ENCODE data around the gene MAPKAPK2. TPM values are rescaled to one million over a fixed set of nuclear protein-coding genes. Genes with fewer than 3 reads are reported as not detected.

Gene MAPKAPK2
- total RNA-seq, 1 donor from 2014 or later, result 35.3 TPM

- no peak for TF ChIP-seq CTCF (IDR thresholded peaks at IDR 0.05)
- intact Hi-C loops (cut with DNase I), result no loop called here
- H3K9me3 ChIP-seq, result no peaks in the 10 kb centered on the region
- DNase-seq (ENCODE audit: low spot score in 2 of 2), result no peak
- H3K27me3 ChIP-seq, result no peaks in the 10 kb centered on the region
- peaks cover 8 to 18% of the 10 kb centered on the region in 2 donors for H3K36me3 ChIP-seq
- H3K4me1 ChIP-seq, result no peaks in the 10 kb centered on the region
- H3K27ac ChIP-seq, result no peak overlapping the region
- no peak overlapping the region for H3K4me3 ChIP-seq
These were observed 41.5 kb upstream of the MAPKAPK2 start for GRCh38 chr1:206643118-206643698.

- Histone ChIP-seq H3K4me3 (no peak overlapping the region), H3K27me3 (no peaks in the 10 kb centered on the region), H3K27ac (no peak overlapping the region), H3K9me3 (no peaks in the 10 kb centered on the region), H3K36me3 (peaks cover 8 to 21% of the 10 kb centered on the region in 2 donors), H3K4me1 (no peaks in the 10 kb centered on the region)
- intact Hi-C loops (cut with DNase I), result no loop called here
- no peak for DNase-seq (ENCODE audit: low spot score in 2 of 2)
- TF ChIP-seq CTCF (IDR thresholded peaks at IDR 0.05), result no peak
These were observed 38.2 kb upstream of the MAPKAPK2 start for GRCh38 chr1:206646504-206646903.

- no peak for DNase-seq (ENCODE audit: low spot score in 2 of 2)
- Histone ChIP-seq H3K4me3 (no peak overlapping the region), H3K27ac (no peak overlapping the region), H3K9me3 (no peaks in the 10 kb centered on the region), H3K27me3 (no peaks in the 10 kb centered on the region), H3K36me3 (peaks cover 8 to 21% of the 10 kb centered on the region in 2 donors), H3K4me1 (no peaks in the 10 kb centered on the region)
- intact Hi-C loops (cut with DNase I), result no loop called here
- TF ChIP-seq CTCF (IDR thresholded peaks at IDR 0.05), result no peak
These were observed 37.5 kb upstream of the MAPKAPK2 start for GRCh38 chr1:206647224-206647623.

GRCh38 chr1:206649261-206649921, 35.3 kb upstream of the MAPKAPK2 start:
- H3K27ac ChIP-seq, result no peak overlapping the region
- no peaks in the 10 kb centered on the region for H3K4me1 ChIP-seq
- DNase-seq (ENCODE audit: low spot score in 2 of 2), result no peak
- peaks cover 8 to 21% of the 10 kb centered on the region in 2 donors for H3K36me3 ChIP-seq
- H3K27me3 ChIP-seq, result no peaks in the 10 kb centered on the region
- intact Hi-C loops (cut with DNase I), result no loop called here
- no peaks in the 10 kb centered on the region for H3K9me3 ChIP-seq
- no peak overlapping the region for H3K4me3 ChIP-seq
- TF ChIP-seq CTCF (IDR thresholded peaks at IDR 0.05), result no peak

- peaks cover 8 to 21% of the 10 kb centered on the region in 2 donors for H3K36me3 ChIP-seq
- no peaks in the 10 kb centered on the region for H3K27me3 ChIP-seq
- TF ChIP-seq CTCF (IDR thresholded peaks at IDR 0.05), result no peak
- no peak overlapping the region for H3K4me3 ChIP-seq
- no peaks in the 10 kb centered on the region for H3K9me3 ChIP-seq
- no peaks in the 10 kb centered on the region for H3K4me1 ChIP-seq
- no peak overlapping the region for H3K27ac ChIP-seq
- intact Hi-C loops (cut with DNase I), result no loop called here
- DNase-seq (ENCODE audit: low spot score in 2 of 2), result no peak
These were observed 33.7 kb upstream of the MAPKAPK2 start for GRCh38 chr1:206651014-206651413.
